ENCODE measurements around the gene RAD17.
A peak's percentile ranks its signal among the peaks of the same experiment; 100 is the strongest.

Gene RAD17, protein sequence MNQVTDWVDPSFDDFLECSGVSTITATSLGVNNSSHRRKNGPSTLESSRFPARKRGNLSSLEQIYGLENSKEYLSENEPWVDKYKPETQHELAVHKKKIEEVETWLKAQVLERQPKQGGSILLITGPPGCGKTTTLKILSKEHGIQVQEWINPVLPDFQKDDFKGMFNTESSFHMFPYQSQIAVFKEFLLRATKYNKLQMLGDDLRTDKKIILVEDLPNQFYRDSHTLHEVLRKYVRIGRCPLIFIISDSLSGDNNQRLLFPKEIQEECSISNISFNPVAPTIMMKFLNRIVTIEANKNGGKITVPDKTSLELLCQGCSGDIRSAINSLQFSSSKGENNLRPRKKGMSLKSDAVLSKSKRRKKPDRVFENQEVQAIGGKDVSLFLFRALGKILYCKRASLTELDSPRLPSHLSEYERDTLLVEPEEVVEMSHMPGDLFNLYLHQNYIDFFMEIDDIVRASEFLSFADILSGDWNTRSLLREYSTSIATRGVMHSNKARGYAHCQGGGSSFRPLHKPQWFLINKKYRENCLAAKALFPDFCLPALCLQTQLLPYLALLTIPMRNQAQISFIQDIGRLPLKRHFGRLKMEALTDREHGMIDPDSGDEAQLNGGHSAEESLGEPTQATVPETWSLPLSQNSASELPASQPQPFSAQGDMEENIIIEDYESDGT

DNA sequence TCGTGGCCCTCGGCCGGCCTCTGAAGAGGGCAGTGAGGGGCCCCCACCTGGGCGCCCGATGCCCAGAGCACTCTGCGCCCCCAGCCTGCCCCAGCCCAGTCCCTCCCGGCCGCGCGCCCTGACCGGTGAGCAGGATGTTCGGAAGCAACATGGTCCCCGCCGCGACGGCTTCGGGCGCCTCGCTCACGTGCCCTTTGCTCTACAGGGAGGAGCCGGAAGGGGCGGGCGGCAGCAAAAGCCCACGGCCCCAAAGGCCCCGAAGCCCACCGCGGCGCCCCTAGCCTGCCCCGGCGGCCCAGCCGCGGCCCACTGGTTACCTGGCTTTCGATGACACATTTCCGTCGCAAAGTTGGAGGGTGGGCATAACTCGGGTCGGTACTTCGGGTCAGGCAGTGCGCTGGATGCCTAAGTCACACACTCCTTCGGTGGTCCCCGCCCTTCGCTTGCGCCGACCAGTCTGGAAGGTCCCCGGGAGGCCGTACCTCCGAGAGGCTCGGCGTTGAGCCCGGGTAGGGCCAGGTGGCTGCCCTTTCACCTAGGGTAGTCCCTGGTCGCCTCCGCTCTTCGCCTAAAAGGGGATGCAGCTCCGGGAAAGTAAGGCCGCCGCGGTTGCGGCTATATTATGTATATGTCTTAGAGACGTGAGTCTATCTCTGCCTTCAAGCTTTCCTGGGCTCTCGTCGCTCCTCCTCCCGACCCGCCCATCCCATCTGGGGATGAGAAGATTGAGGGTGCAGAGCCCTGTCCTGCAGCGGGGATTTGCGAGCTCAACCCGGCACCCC lies at the start of gene RAD17, which contains the start of the genes AK6 and TAF9:
TSS of gene RAD17 (plus strand) at position 479 of the 782 bp plus-strand sequence. CDS start 2,391 bp downstream, outside the sequence.
TSS of gene AK6 (minus strand) at position 181 of the 782 bp plus-strand sequence. CDS start at position 151, 30 bp downstream.
TSS of gene TAF9 (minus strand) at position 181 of the 782 bp plus-strand sequence. CDS start 3,783 bp downstream, outside the sequence.
- intact Hi-C loops (cut with DNase I): loop anchor here (1.0 to 5.0 kb wide), 2 partner anchors 137 to 275 kb away; partner anchors contain the start of genes CDK7 and SLC30A5
- peak; percentile 87 to 99 (median 94) for DNase-seq

GRCh38 chr5:69326365-69326764 lies 43.3 kb upstream of the RAD17 start:
- intact Hi-C loops (cut with DNase I): no loop called here
- no peak for DNase-seq

GRCh38 chr5:69329905-69330489 lies 39.6 kb upstream of the RAD17 start:
- DNase-seq: no peak
- intact Hi-C loops (cut with DNase I): no loop called here

DNA sequence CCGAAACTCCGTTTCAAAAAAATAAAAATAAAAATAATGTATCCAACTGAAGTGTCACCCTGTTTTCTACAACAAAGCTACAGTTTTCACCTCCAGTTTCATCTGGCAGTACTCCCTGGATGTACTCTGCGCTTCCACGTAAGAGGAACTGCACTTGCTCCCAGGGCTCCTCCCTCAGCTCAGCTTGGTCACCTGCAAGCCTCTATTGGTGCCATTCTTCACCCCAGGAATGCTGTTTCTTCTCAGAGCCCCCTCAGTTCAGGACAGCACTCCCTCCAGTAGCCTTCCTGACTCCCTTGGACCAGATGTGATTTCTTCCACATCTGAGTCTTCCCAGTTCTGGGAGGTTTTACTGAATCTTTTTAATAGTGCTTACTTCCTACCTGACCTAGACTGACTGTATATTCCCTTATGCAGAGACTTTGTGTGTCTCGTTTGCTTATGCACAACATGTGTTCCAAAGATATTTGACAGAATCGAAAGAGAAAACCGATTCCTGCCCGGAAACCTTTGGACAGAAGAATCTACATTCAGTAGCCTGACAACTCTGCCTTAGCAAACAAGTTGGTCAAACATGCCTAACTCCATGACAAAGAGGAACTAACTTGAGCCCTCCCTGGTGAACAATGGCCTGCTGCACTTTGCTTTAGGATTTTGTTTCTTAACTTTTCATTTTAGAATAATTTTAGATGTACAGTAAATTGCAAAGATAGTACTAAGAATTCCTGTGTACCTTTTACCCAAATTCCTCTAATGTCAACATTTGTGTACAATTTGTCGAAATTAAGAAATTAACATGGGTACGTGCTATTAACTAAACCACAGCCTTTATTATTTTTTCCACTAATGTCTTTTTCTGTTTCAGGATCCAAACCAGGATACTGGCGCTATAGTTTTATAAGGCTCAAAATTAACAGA lies 37.8 kb upstream of the RAD17 start:
- no peak for DNase-seq
- intact Hi-C loops (cut with DNase I): loop anchor here (2.0 kb wide), 1 partner anchor 165 kb away; the partner anchor contains the start of gene CCNB1

DNA sequence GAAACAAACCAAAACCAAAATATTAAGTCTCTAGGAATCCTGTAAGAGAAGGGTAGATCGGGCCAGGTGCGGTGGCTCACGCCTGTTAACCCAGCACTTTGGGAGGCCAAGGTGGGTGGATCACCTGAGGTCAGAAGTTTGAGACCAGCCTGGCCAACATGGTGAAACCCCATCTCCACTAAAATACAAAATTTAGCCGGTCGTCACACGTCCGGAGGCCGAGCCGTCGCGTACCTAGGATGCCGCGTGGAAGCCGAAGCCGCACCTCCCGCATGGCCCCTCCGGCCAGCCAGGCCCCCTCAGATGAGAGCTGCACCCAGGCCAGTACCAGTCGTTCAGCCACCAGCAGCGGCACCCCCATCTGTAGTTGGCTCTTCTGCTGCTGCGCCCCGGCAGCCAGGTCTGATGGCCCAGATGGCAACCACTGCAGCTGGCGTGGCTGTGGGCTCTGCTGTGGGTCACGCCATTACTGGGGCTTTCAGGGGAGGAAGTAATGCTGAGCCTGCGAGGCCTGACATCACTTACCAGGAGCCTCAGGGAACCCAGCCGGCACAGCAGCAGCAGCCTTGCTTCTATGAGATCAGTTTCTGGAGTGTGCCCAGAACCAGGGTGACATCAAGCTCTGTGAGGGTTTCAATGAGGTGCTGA lies 35.8 kb upstream of the RAD17 start:
- DNase-seq: peak in 1 of 10 donors; percentile 81
- intact Hi-C loops (cut with DNase I): loop anchor here (2.0 kb wide), 2 partner anchors 167 to 291 kb away; partner anchors contain the start of gene CCNB1

GRCh38 chr5:69334793-69335268 lies 34.8 kb upstream of the RAD17 start:
- DNase-seq: peak; percentile 69 to 97 (median 86)
- intact Hi-C loops (cut with DNase I): loop anchor here (2.0 kb wide), 1 partner anchor 292 kb away; no protein-coding TSS in a partner anchor

DNA sequence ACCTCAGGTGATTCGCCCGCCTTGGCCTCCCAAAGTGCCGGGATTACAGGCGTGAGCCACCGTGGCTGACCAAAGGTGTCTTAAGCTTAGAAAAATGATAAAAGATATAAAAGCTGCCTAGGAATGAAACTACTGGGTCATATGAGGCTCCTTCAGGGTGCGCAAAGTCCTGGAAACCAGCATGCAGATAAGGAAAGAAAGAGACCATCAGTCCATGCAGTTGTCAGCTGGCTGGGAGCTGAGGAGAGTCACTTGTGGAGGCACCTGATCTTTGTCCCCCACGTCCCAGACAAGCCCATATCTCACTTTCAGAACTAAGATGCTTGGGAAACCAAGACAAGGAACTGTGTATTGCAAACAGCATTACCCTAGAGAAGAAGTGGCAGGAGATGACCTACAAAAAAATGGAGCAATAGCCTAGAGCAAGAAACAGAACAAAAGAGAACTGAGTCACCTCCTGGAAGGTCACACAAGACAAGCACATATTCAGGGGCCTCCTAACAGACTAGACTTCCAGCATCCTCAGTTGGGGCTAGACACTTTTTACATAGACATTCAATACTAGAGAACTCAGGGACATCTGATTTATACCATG lies 34.2 kb upstream of the RAD17 start:
- no peak for DNase-seq
- intact Hi-C loops (cut with DNase I): loop anchor here (2.0 kb wide), 1 partner anchor 293 kb away; no protein-coding TSS in a partner anchor

- DNase-seq: no peak
- intact Hi-C loops (cut with DNase I): no loop called here
These were observed 28.0 kb upstream of the RAD17 start for GRCh38 chr5:69341520-69342161.

GRCh38 chr5:69343083-69343482 lies 26.5 kb upstream of the RAD17 start:
- DNase-seq: no peak
- intact Hi-C loops (cut with DNase I): no loop called here

- intact Hi-C loops (cut with DNase I): loop anchor here (10.0 kb wide), 1 partner anchor 66 kb away; no protein-coding TSS in a partner anchor
- no peak for DNase-seq
These were observed 19.0 kb upstream of the RAD17 start for GRCh38 chr5:69350664-69351063.

DNA sequence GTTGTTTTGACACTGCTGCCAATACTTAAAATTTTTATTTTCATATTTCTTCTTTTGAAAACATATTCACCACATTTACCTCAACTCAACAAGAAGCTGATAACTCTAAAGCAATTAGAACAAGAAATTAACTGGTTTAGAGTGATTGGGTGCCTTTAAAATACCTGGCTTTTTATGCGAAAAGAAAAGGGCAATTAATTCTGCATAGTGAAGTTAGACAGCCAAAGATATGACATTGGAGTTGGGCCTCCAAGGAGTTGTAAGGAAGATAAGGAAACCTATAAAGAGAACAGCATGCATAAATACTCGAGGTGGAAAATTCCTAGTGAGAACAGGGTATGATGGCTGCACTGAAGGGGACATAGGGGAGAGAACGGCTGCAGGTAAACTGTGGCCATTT lies 9.9 kb upstream of the RAD17 start:
- no peak for DNase-seq
- intact Hi-C loops (cut with DNase I): loop anchor here (10.0 kb wide), 1 partner anchor 75 kb away; no protein-coding TSS in a partner anchor

DNA sequence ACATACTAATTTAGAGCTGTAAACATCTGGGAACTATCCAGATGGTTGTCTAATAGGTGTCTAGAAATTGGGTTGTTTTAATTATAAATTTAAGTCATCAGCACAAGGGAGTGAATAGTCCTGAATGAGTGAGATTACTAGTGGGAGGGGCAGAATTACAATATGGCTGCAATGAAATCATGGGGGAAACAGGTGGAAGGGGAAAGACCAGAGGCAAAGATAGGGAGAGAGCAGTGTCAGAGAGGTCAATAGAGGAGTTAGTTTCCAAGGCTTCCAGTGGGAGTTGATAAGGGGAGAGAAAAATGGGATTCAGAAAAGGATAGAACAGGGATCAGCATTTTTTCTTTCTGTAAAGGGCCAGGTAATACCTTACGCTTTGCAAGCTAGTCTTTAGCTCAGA lies 9.2 kb upstream of the RAD17 start:
- intact Hi-C loops (cut with DNase I): no loop called here
- DNase-seq: no peak

GRCh38 chr5:69364414-69364813 lies 5.2 kb upstream of the RAD17 start:
- no peak for DNase-seq
- intact Hi-C loops (cut with DNase I): no loop called here

- intact Hi-C loops (cut with DNase I): no loop called here
- DNase-seq: no peak
These were observed 4.8 kb upstream of the RAD17 start for GRCh38 chr5:69364850-69365249.

- intact Hi-C loops (cut with DNase I): no loop called here
- DNase-seq: no peak
These were observed 1.8 kb upstream of the RAD17 start for GRCh38 chr5:69367697-69368279.

GRCh38 chr5:69368458-69369339 lies 919 bp upstream of the RAD17 start:
- no peak for DNase-seq
- intact Hi-C loops (cut with DNase I): loop anchor here (1.0 kb wide), 1 partner anchor 274 kb away; the partner anchor contains the start of gene SLC30A5

All from posterior cingulate gyrus (tissue), 11 donors.